Esophagus mucosa (tissue), 1 donor: Measurements from ENCODE around the gene HOXD13. TPM values are rescaled to one million over a fixed set of nuclear protein-coding genes. Genes with fewer than 3 reads are reported as not detected.

Source experiments
- ATAC-seq: fragments of 200-7000 bp; cut with Tn5 transposase; one replicate; pipeline ENCODE4 v1.9.1; 2020
- total RNA-seq: library from RNA; stranded (reverse); gene quantifications from one replicate; pipeline ENCODE4 v1.2.4, GENCODE V29; 2023
- donor health status: DM: yes; HTN: yes; CAD: no.

The HOXD13 gene
- total RNA-seq, 1 donor from 2014 or later: not detected

- no peak for ATAC-seq
Observed at GRCh38 chr2:176121190-176122051, 28.9 kb downstream of the HOXD13 start.

GRCh38 chr2:176122052-176122682 lies 29.6 kb downstream of the HOXD13 start:
- ATAC-seq: no peak

- ATAC-seq: peak; percentile 42
Observed at GRCh38 chr2:176122683-176123410, 30.3 kb downstream of the HOXD13 start, which contains the start of gene HOXD9. TSS of gene HOXD9 (plus strand) at chr2:176122719. CDS start at chr2:176122769, 50 bp downstream.

- ATAC-seq: no peak
Observed at GRCh38 chr2:176123411-176124109, 31.0 kb downstream of the HOXD13 start.

GRCh38 chr2:176124110-176124946 lies 31.8 kb downstream of the HOXD13 start:
- ATAC-seq: no peak

GRCh38 chr2:176124947-176125771 lies 32.6 kb downstream of the HOXD13 start:
- no peak for ATAC-seq

- ATAC-seq: no peak
Observed at GRCh38 chr2:176125772-176126054, 33.2 kb downstream of the HOXD13 start.

GRCh38 chr2:176126929-176127773 lies 34.6 kb downstream of the HOXD13 start:
- no peak for ATAC-seq

- ATAC-seq: no peak
Observed at GRCh38 chr2:176127774-176128072, 35.2 kb downstream of the HOXD13 start.

- ATAC-seq: no peak
Observed at GRCh38 chr2:176128172-176128981, 35.9 kb downstream of the HOXD13 start.

GRCh38 chr2:176128982-176129796 lies 36.7 kb downstream of the HOXD13 start, which contains the start of gene HOXD8:
TSS of gene HOXD8 (plus strand) at chr2:176129705. CDS start at chr2:176130367, 662 bp downstream.
- ATAC-seq: peak; percentile 66

- ATAC-seq: peak; percentile 36
Observed at GRCh38 chr2:176129813-176130146, 37.3 kb downstream of the HOXD13 start.

- ATAC-seq: peak; percentile 24
Observed at GRCh38 chr2:176130147-176130956, 37.8 kb downstream of the HOXD13 start.

- ATAC-seq: no peak
Observed at GRCh38 chr2:176130957-176131847, 38.7 kb downstream of the HOXD13 start.

GRCh38 chr2:176131848-176132158 lies 39.3 kb downstream of the HOXD13 start:
- ATAC-seq: no peak
